H1 (cell line): ENCODE results near the gene BTN2A1. TPM values are rescaled to one million over a fixed set of nuclear protein-coding genes. Genes with fewer than 3 reads are reported as not detected.

ENCODE experiments used
- CTCF ChIA-PET: fragments of 300-600 bp; sonication (Branson Sonifier 250); formaldehyde crosslinking; loops from one replicate; lab custom pipeline; 2021; ENCODE audit not compliant: partially characterized antibody; lab: Charles Lee
- POLR2A ChIA-PET: fragments of 300-600 bp; sonication (Branson Sonifier 250); formaldehyde crosslinking; loops from one replicate; lab custom pipeline; 2021; ENCODE audit warnings: inconsistent platforms; ENCODE audit not compliant: partially characterized antibody; lab: Charles Lee
- DNase-seq, 2 experiments: peaks; one replicate each; pipeline versions ENCODE4 v3.0.0 to v3.0.0-alpha.2; 2010 to 2022; ENCODE audit warnings: low spot score in 2 of 2, low read depth in 1 of 2, mixed read lengths in 1 of 2
- FAIRE-seq: peaks from 2 replicates; lab custom pipeline; 2011; peaks lifted over from hg19 to GRCh38; lab: Jason Lieb, UNC
- H2AFZ ChIP-seq: 2 replicates; pipeline ENCODE4 v1.8.1; 2012; ENCODE audit warnings: low read length, inconsistent platforms
- H2AK5ac ChIP-seq: 2 replicates; pipeline ENCODE4 v1.6.1; 2013; ENCODE audit warnings: low read depth, low read length
- H2BK120ac ChIP-seq: replicated peaks from 2 replicates; pipeline ENCODE3; 2013; ENCODE audit warnings: low read depth, low read length, inconsistent platforms
- H2BK12ac ChIP-seq: 2 replicates; pipeline ENCODE4 v1.6.1; 2013; ENCODE audit warnings: low read depth, low read length
- H2BK15ac ChIP-seq: 2 replicates; pipeline ENCODE4 v1.6.1; 2013; ENCODE audit warnings: low read length
- H2BK20ac ChIP-seq: 2 replicates; pipeline ENCODE4 v1.6.1; 2013; ENCODE audit warnings: low read length
- H2BK5ac ChIP-seq: 2 replicates; pipeline ENCODE4 v1.6.1; 2013; ENCODE audit warnings: low read depth, low read length
- H3K14ac ChIP-seq: 2 replicates; pipeline ENCODE4 v1.6.1; 2013; ENCODE audit warnings: inconsistent platforms; ENCODE audit not compliant: insufficient read length
- H3K18ac ChIP-seq: 2 replicates; pipeline ENCODE4 v1.6.1; 2013; ENCODE audit warnings: low read length; ENCODE audit errors: extremely low read depth
- H3K23ac ChIP-seq: 2 replicates; pipeline ENCODE4 v1.6.1; 2013; ENCODE audit warnings: inconsistent platforms; ENCODE audit not compliant: insufficient read length
- H3K23me2 ChIP-seq: 2 replicates; pipeline ENCODE4 v1.6.1; 2013; ENCODE audit warnings: low read depth, low read length
- H3K27ac ChIP-seq: 2 replicates; pipeline ENCODE4 v1.6.1; 2011; ENCODE audit warnings: low read depth, low read length, inconsistent platforms
- H3K27me3 ChIP-seq, 4 experiments: replicated peaks in 1 of 4; 1 replicate in 1 of 4; 2 replicates in 3 of 4; pipeline versions ENCODE4 v1.6.1 to v1.8.1; 2011 to 2013; ENCODE audit warnings: low read length in 3 of 4, mild to moderate bottlenecking in 3 of 4, inconsistent platforms in 2 of 4, mixed read lengths in 2 of 4, moderate library complexity in 1 of 4; ENCODE audit not compliant: control insufficient read depth in 3 of 4, insufficient read depth in 3 of 4; ENCODE audit errors: extremely low read depth in 1 of 4
- H3K36me3 ChIP-seq, 4 experiments: 2 replicates each; pipeline versions ENCODE4 v1.6.1 to v1.8.1; 2011 to 2013; ENCODE audit warnings: mild to moderate bottlenecking in 4 of 4, low read length in 3 of 4, moderate library complexity in 2 of 4, control low read depth in 1 of 4, inconsistent platforms in 1 of 4; ENCODE audit not compliant: insufficient read depth in 4 of 4, control insufficient read depth in 2 of 4
- H3K4ac ChIP-seq: replicated peaks from 2 replicates; pipeline ENCODE3; 2013; ENCODE audit warnings: low read length, low read depth, mixed read lengths, inconsistent platforms; ENCODE audit not compliant: insufficient read length
- H3K4me1 ChIP-seq, 4 experiments: replicated peaks in 1 of 4; 1 replicate in 1 of 4; 2 replicates in 3 of 4; pipeline versions ENCODE4 v1.6.1 to v1.8.1; 2011 to 2013; ENCODE audit warnings: low read length in 3 of 4, inconsistent platforms in 2 of 4, mixed read lengths in 1 of 4; ENCODE audit not compliant: insufficient read depth in 4 of 4, control insufficient read depth in 3 of 4
- H3K4me2 ChIP-seq, 2 experiments: 2 replicates each; pipeline versions ENCODE4 v1.6.1 to v1.8.1; 2011 to 2013; ENCODE audit warnings: low read depth in 2 of 2, low read length in 2 of 2, control low read depth in 1 of 2, inconsistent platforms in 1 of 2, mild to moderate bottlenecking in 1 of 2; ENCODE audit not compliant: insufficient read depth in 1 of 2
- H3K4me3 ChIP-seq, 4 experiments: fragments of 200-600, 300-600 bp in 1 of 4; sonication (generic), shearing (Covaris generic), sonication (Bioruptor Twin) in 1 of 4; 2 replicates each; pipeline versions ENCODE4 v1.5.1 to v1.8.1; 2011 to 2016; ENCODE audit warnings: low read length in 4 of 4, low read depth in 3 of 4, control low read depth in 2 of 4, inconsistent platforms in 2 of 4, mild to moderate bottlenecking in 2 of 4, mixed read lengths in 1 of 4, moderate library complexity in 1 of 4; ENCODE audit not compliant: insufficient read depth in 2 of 4; ENCODE audit errors: extremely low read depth in 1 of 4
- H3K56ac ChIP-seq: replicated peaks from 2 replicates; pipeline ENCODE3; 2013; ENCODE audit warnings: low read depth, mild to moderate bottlenecking, mixed read lengths, low read length, inconsistent platforms; ENCODE audit not compliant: insufficient read length
- H3K79me1 ChIP-seq: 2 replicates; pipeline ENCODE4 v1.6.1; 2013; ENCODE audit warnings: low read depth, low read length, control low read depth
- H3K79me2 ChIP-seq, 2 experiments: 2 replicates each; pipeline versions ENCODE4 v1.6.1 to v1.8.1; 2012 to 2013; ENCODE audit warnings: low read length in 2 of 2, mild to moderate bottlenecking in 2 of 2, inconsistent platforms in 1 of 2; ENCODE audit not compliant: insufficient read depth in 2 of 2, control insufficient read depth in 1 of 2
- H3K9ac ChIP-seq, 4 experiments: replicated peaks in 1 of 4; 1 replicate in 1 of 4; 2 replicates in 3 of 4; pipeline versions ENCODE4 v1.6.1 to v1.8.1; 2011 to 2013; ENCODE audit warnings: low read depth in 3 of 4, low read length in 3 of 4, control low read depth in 2 of 4, mild to moderate bottlenecking in 2 of 4, moderate library complexity in 2 of 4, inconsistent platforms in 1 of 4; ENCODE audit errors: extremely low read depth in 1 of 4
- H3K9me3 ChIP-seq, 2 experiments: 2 replicates each; pipeline versions ENCODE4 v1.6.1 to v1.8.1; 2012 to 2013; ENCODE audit warnings: mild to moderate bottlenecking in 2 of 2, moderate library complexity in 2 of 2, control low read depth in 1 of 2, inconsistent platforms in 1 of 2, low read depth in 1 of 2, low read length in 1 of 2, mixed read lengths in 1 of 2; ENCODE audit not compliant: insufficient read depth in 2 of 2
- H4K20me1 ChIP-seq, 2 experiments: replicated peaks in 1 of 2; 2 replicates each; pipeline versions ENCODE3 to v1.8.1; 2011 to 2013; ENCODE audit warnings: inconsistent platforms in 2 of 2, low read length in 2 of 2, mild to moderate bottlenecking in 1 of 2; ENCODE audit not compliant: insufficient read depth in 2 of 2, control insufficient read depth in 1 of 2
- H4K5ac ChIP-seq: 2 replicates; pipeline ENCODE4 v1.6.1; 2013; ENCODE audit warnings: low read length, low read depth, mixed read lengths, inconsistent platforms; ENCODE audit not compliant: insufficient read length
- H4K8ac ChIP-seq: 2 replicates; pipeline ENCODE4 v1.8.0; 2013; ENCODE audit warnings: mild to moderate bottlenecking, moderate library complexity, low read length, inconsistent platforms; ENCODE audit not compliant: insufficient read depth; ENCODE audit errors: extremely low read depth
- H4K91ac ChIP-seq: replicated peaks from 2 replicates; pipeline ENCODE3; 2013; ENCODE audit warnings: low read length, mixed read lengths, inconsistent platforms; ENCODE audit not compliant: insufficient read length
- ASH2L ChIP-seq: fragments of 200-600, 300-600 bp; sonication (generic); IDR thresholded peaks from one replicate; pipeline ENCODE4 v1.7.1; 2017; ENCODE audit warnings: low read length
- BRCA1 ChIP-seq: IDR thresholded peaks from 2 replicates; pipeline ENCODE4 v1.6.1; 2012; ENCODE audit warnings: low read depth, low read length, improper control_type of control experiment
- GABPA ChIP-seq: IDR thresholded peaks from 2 replicates; pipeline ENCODE4 v1.6.1; 2011; ENCODE audit warnings: mild to moderate bottlenecking, low read length, moderate library complexity, borderline replicate concordance; ENCODE audit not compliant: insufficient read depth
- GTF2F1 ChIP-seq: IDR thresholded peaks from 2 replicates; pipeline ENCODE4 v1.6.1; 2012; ENCODE audit warnings: low read depth, low read length, improper control_type of control experiment, borderline replicate concordance
- KDM5A ChIP-seq: fragments of 200-600 bp; IDR thresholded peaks from 2 replicates; pipeline ENCODE4 v1.7.1; 2012; ENCODE audit warnings: mild to moderate bottlenecking, low read length, inconsistent platforms, mixed read lengths
- MAX ChIP-seq: IDR thresholded peaks from 2 replicates; pipeline ENCODE4 v1.6.1; 2012; ENCODE audit warnings: inconsistent platforms
- POLR2A ChIP-seq, 2 experiments: IDR thresholded peaks; 1 replicate in 1 of 2; 2 replicates in 1 of 2; pipeline ENCODE4 v1.6.1; 2011; ENCODE audit warnings: low read depth in 2 of 2, low read length in 2 of 2, mild to moderate bottlenecking in 2 of 2; ENCODE audit errors: control extremely low read depth in 1 of 2
- POLR2AphosphoS5 ChIP-seq: IDR thresholded peaks from 2 replicates; pipeline ENCODE4 v1.6.1; 2011; ENCODE audit warnings: low read depth, low read length
- RNF2 ChIP-seq: fragments of 200-900, 300-1000 bp; sonication (generic); IDR thresholded peaks from 2 replicates; pipeline ENCODE4 v1.7.1; 2016; ENCODE audit warnings: borderline replicate concordance, low read depth, mild to moderate bottlenecking, antibody characterized with exemption, low read length; ENCODE audit not compliant: poor library complexity, severe bottlenecking; ENCODE audit errors: missing control alignments
- SAP30 ChIP-seq: fragments of 300-600 bp; sonication (generic); IDR thresholded peaks from 2 replicates; pipeline ENCODE4 v1.7.1; 2012; ENCODE audit warnings: low read length, moderate library complexity, mild to moderate bottlenecking, inconsistent platforms; ENCODE audit not compliant: insufficient read depth, insufficient replicate concordance
- TAF1 ChIP-seq: IDR thresholded peaks from 2 replicates; pipeline ENCODE4 v1.6.1; 2011; ENCODE audit warnings: mild to moderate bottlenecking, low read depth, low read length
- TCF12 ChIP-seq: IDR thresholded peaks from 2 replicates; pipeline ENCODE4 v1.6.1; 2011; ENCODE audit warnings: low read depth, mild to moderate bottlenecking, low read length
- WGBS, 2 experiments: shearing (Covaris generic) in 1 of 2; methylation state at CpG; one replicate each; pipeline versions ENCODE4 v1.1.6 to v1.1.7; 2013 to 2015; ENCODE audit warnings: low lambda C conversion rate in 2 of 2, mixed read lengths in 2 of 2, inconsistent platforms in 1 of 2, low coverage in 1 of 2, missing lambda C conversion rate in 1 of 2; ENCODE audit not compliant: insufficient replicate concordance in 2 of 2, insufficient coverage in 1 of 2, insufficient read length in 1 of 2; ENCODE audit errors: extremely low coverage in 1 of 2, missing lambda C conversion rate in 1 of 2; 5-methylcytosine and 5-hydroxymethylcytosine counted together
- polyA plus RNA-seq, 7 experiments: library from polyadenylated mRNA; depleted of rRNA in 3 of 7; stranded (reverse) in 5 of 7; unstranded in 2 of 7; fragments of >200 nt in 5 of 7; fragments of 200-250 nt in 2 of 7; gene quantifications; 1 replicate in 5 of 7; 2 replicates in 1 of 7; 4 replicates in 1 of 7; pipeline versions ENCODE4 v1.2.1 to v1.2.3, GENCODE V29; 2011 to 2013; ENCODE audit warnings: missing spikeins in 2 of 7, mixed read lengths in 2 of 7
- total RNA-seq: library from RNA; stranded (reverse); fragmentation: NEBNext Ultra II Directional; extraction: Animal tissue kit (Norgen Biotek cat#: 25700); gene quantifications from 2 replicates; pipeline ENCODE4 v1.2.1, GENCODE V29; 2021

The BTN2A1 gene
- total and polyA plus RNA-seq, 2 of the 8 experiments (the other 6 are each of a cell fraction or from before 2014, with no cell fraction given): 8.7 to 11.0 TPM

DNA sequence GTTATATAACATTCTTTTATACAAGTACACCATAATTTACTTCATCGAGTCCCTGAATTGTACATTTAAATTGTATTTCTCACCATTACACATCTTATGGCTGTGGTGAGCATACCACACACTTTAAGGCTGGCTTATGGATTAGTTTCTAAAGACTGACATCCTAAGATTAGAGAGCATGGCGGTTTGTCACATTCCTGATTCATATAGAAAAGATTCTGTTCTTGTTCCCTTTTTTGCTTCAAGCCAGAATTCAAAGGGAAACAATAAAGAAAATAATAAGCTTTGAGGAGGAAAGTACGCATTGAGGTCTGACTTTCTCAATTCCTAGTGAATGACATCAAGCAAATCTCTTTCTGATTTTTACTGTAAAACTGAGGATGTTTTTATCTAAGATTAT, 44.9 kb downstream of the BTN2A1 start:
- Histone ChIP-seq H2BK12ac (no peak overlapping the region), H3K4me2 (peak overlapping the region in 1 of 2 experiments; percentile 86; a peak in 1 of 4 replicates), H4K8ac (no peak overlapping the region)
- POLR2A ChIA-PET: no interaction called here
- 92% methylated on average over 3 of the region's 3 CpGs; no CpG with 5 or more reads in 1 of the 2 experiments for WGBS, 2 experiments
- TF ChIP-seq KDM5A: no peak
- no peak for TF ChIP-seq RNF2
- no peak for TF ChIP-seq TCF12
- TF ChIP-seq MAX: no peak
- no peak for TF ChIP-seq GABPA
- no peak for TF ChIP-seq ASH2L
- no peak for TF ChIP-seq BRCA1
- TF ChIP-seq POLR2A (IDR thresholded peaks at IDR 0.05; ENCODE audit: control extremely low read depth in 1 of 2, low read depth in 2 of 2, low read length in 2 of 2): no peak
- TF ChIP-seq POLR2AphosphoS5: no peak
- no peak for TF ChIP-seq TAF1
- TF ChIP-seq GTF2F1: no peak
- no peak for TF ChIP-seq SAP30
- TF ChIP-seq, all 59 proteins: peak for 0
- Histone ChIP-seq H4K20me1 (no peaks in the 10 kb centered on the region), H2AFZ (no peak overlapping the region), H2BK20ac (no peak overlapping the region), H3K23ac (no peak overlapping the region), H3K4me1 (peaks cover 0 to 5% (median under 1%) of the 10 kb centered on the region in 4 experiments; a peak in 1 of 7 replicates), H4K5ac (no peak overlapping the region), H3K79me2 (no peaks in the 10 kb centered on the region), H3K79me1 (no peaks in the 10 kb centered on the region), H3K9me3 (no peaks in the 10 kb centered on the region), H3K18ac (no peak overlapping the region), H3K36me3 (no peaks in the 10 kb centered on the region), H3K14ac (no peak overlapping the region), H3K23me2 (no peaks in the 10 kb centered on the region; the same call in 1 of the 2 replicates), H2BK5ac (no peak overlapping the region), H2AK5ac (no peak overlapping the region), H3K56ac (no peak overlapping the region), H3K9ac (no peak overlapping the region), H3K27me3 (peaks cover 13 to 30% (median 26%) of the 10 kb centered on the region in 4 experiments), H3K4me3 (no peak overlapping the region), H2BK120ac (no peak overlapping the region), H3K27ac (no peak overlapping the region), H2BK15ac (no peak overlapping the region), H3K4ac (no peak overlapping the region), H4K91ac (no peak overlapping the region)
- FAIRE-seq: no peak
- CTCF ChIA-PET: interaction anchor here (0.6 to 1.7 kb wide), 4 partner anchors 8 to 161 kb away, joined by 3 to 5 read pairs (median 4); no protein-coding TSS in a partner anchor
- DNase-seq: no peak
